Liver (tissue), 3 donors: ENCODE data around the gene ELK1.

Experiments
- EGR1 ChIP-seq, 2 donors: IDR thresholded peaks; 2 replicates each; pipeline ENCODE4 v1.6.1; 2016 to 2018; ENCODE audit warnings: antibody characterized with exemption in 2 of 2, low read depth in 2 of 2
- FOXA1 ChIP-seq: IDR thresholded peaks from 2 replicates; pipeline ENCODE4 v1.6.1; 2016; ENCODE audit warnings: antibody characterized with exemption
- RAD21 ChIP-seq, 2 donors: IDR thresholded peaks; 2 replicates each; pipeline ENCODE4 v1.6.1; 2016; ENCODE audit warnings: antibody characterized with exemption in 2 of 2, mild to moderate bottlenecking in 2 of 2
- TF ChIP-seq, protein P1 (sequence below): IDR thresholded peaks from 2 replicates; pipeline ENCODE4 v1.6.1; 2016; ENCODE audit warnings: antibody characterized with exemption
- TF ChIP-seq, protein P2 (sequence below): fragments of 150-350 bp; IDR thresholded peaks from 2 replicates; pipeline ENCODE4 v1.5.1; 2017; ENCODE audit warnings: improper control_type of control experiment, low read depth, low read length; ENCODE audit not compliant: missing input control
- TF ChIP-seq, protein P3 (sequence below): IDR thresholded peaks from 2 replicates; pipeline ENCODE4 v1.6.1; 2016; ENCODE audit warnings: antibody characterized with exemption, mild to moderate bottlenecking
- donor health status: healthy.
- donor health status: healthy.

DNA sequence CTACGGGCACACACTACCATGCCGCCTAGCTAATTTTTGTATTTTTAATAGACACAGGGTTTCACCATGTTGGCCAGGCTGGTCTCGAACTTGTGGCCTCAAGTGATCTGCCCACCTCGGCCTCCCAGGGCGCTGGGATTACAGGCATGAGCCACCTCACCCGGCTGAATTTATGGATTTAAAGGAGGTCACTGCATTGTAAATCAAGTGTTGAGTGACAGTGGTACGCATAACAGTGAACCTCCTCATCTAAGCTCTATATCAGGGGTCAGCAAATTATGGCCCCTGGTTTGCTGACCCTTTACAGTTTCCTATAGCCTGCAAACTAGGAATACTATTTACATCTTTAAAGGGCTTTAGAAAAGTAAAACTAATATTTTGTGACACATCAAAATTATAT, 11.2 kb upstream of the ELK1 start:
- TF ChIP-seq, protein P1, sequence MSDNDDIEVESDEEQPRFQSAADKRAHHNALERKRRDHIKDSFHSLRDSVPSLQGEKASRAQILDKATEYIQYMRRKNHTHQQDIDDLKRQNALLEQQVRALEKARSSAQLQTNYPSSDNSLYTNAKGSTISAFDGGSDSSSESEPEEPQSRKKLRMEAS, result no peak
- TF ChIP-seq, protein P2, sequence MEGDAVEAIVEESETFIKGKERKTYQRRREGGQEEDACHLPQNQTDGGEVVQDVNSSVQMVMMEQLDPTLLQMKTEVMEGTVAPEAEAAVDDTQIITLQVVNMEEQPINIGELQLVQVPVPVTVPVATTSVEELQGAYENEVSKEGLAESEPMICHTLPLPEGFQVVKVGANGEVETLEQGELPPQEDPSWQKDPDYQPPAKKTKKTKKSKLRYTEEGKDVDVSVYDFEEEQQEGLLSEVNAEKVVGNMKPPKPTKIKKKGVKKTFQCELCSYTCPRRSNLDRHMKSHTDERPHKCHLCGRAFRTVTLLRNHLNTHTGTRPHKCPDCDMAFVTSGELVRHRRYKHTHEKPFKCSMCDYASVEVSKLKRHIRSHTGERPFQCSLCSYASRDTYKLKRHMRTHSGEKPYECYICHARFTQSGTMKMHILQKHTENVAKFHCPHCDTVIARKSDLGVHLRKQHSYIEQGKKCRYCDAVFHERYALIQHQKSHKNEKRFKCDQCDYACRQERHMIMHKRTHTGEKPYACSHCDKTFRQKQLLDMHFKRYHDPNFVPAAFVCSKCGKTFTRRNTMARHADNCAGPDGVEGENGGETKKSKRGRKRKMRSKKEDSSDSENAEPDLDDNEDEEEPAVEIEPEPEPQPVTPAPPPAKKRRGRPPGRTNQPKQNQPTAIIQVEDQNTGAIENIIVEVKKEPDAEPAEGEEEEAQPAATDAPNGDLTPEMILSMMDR, result no peak
- TF ChIP-seq FOXA1 (no peak), EGR1 (IDR thresholded peaks at IDR 0.05; ENCODE audit: low read depth in 2 of 2) (no peak), RAD21 (IDR thresholded peaks at IDR 0.05) (no peak)
- TF ChIP-seq, protein P3, sequence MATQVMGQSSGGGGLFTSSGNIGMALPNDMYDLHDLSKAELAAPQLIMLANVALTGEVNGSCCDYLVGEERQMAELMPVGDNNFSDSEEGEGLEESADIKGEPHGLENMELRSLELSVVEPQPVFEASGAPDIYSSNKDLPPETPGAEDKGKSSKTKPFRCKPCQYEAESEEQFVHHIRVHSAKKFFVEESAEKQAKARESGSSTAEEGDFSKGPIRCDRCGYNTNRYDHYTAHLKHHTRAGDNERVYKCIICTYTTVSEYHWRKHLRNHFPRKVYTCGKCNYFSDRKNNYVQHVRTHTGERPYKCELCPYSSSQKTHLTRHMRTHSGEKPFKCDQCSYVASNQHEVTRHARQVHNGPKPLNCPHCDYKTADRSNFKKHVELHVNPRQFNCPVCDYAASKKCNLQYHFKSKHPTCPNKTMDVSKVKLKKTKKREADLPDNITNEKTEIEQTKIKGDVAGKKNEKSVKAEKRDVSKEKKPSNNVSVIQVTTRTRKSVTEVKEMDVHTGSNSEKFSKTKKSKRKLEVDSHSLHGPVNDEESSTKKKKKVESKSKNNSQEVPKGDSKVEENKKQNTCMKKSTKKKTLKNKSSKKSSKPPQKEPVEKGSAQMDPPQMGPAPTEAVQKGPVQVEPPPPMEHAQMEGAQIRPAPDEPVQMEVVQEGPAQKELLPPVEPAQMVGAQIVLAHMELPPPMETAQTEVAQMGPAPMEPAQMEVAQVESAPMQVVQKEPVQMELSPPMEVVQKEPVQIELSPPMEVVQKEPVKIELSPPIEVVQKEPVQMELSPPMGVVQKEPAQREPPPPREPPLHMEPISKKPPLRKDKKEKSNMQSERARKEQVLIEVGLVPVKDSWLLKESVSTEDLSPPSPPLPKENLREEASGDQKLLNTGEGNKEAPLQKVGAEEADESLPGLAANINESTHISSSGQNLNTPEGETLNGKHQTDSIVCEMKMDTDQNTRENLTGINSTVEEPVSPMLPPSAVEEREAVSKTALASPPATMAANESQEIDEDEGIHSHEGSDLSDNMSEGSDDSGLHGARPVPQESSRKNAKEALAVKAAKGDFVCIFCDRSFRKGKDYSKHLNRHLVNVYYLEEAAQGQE, result no peak
